Measurements from ENCODE around the gene MST1.

GRCh38 chr3:49702672-49703071 lies 13.4 kb upstream of the MST1 start:
- TF ChIP-seq ATF2 (CRISPR knock-in tag; IDR thresholded peaks at IDR 0.05; ENCODE audit: borderline replicate concordance, low read depth) (no peak), E2F1 (CRISPR knock-in tag; IDR thresholded peaks at IDR 0.05) (no peak), ATF6 (CRISPR knock-in tag; IDR thresholded peaks at IDR 0.05) (no peak)
- TF ChIP-seq, protein P1, sequence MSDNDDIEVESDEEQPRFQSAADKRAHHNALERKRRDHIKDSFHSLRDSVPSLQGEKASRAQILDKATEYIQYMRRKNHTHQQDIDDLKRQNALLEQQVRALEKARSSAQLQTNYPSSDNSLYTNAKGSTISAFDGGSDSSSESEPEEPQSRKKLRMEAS (CRISPR knock-in tag; IDR thresholded peaks at IDR 0.05): no peak
- TF ChIP-seq, protein P2, sequence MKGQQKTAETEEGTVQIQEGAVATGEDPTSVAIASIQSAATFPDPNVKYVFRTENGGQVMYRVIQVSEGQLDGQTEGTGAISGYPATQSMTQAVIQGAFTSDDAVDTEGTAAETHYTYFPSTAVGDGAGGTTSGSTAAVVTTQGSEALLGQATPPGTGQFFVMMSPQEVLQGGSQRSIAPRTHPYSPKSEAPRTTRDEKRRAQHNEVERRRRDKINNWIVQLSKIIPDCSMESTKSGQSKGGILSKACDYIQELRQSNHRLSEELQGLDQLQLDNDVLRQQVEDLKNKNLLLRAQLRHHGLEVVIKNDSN (CRISPR knock-in tag; IDR thresholded peaks at IDR 0.05): no peak

All from WTC11 (cell line).